Ascending aorta (tissue), 2 donors: ENCODE measurements around the gene LRTM2. TPM values are rescaled to one million over a fixed set of nuclear protein-coding genes. Genes with fewer than 3 reads are reported as not detected.

Experiments
- DNase-seq, 2 donors: peaks; one replicate each; pipeline ENCODE4 v3.0.0-alpha.2; 2019; ENCODE audit warnings: low spot score in 2 of 2
- H3K27ac ChIP-seq, 2 donors: fragments of 200-600 bp; sonication (generic); one replicate each; pipeline ENCODE4 v1.5.1; 2016 to 2017; ENCODE audit warnings: mild to moderate bottlenecking in 1 of 2
- H3K27me3 ChIP-seq: fragments of 200-600 bp; sonication (generic); one replicate; pipeline ENCODE4 v1.5.1; 2017
- H3K36me3 ChIP-seq, 2 donors: fragments of 200-600 bp; sonication (generic); one replicate each; pipeline ENCODE4 v1.5.1; 2016
- H3K4me1 ChIP-seq, 2 donors: fragments of 200-600 bp; sonication (generic); one replicate each; pipeline ENCODE4 v1.5.1; 2016 to 2017; ENCODE audit warnings: mild to moderate bottlenecking in 1 of 2
- H3K4me3 ChIP-seq, 2 donors: fragments of 200-600 bp; sonication (generic); one replicate each; pipeline ENCODE4 v1.5.1; 2016 to 2017; ENCODE audit warnings: mild to moderate bottlenecking in 1 of 2
- H3K9me3 ChIP-seq, 2 donors: fragments of 200-600 bp; sonication (generic); one replicate each; pipeline ENCODE4 v1.5.1; 2016
- CTCF ChIP-seq, 3 experiments: fragments of 200-600 bp in 2 of 3; fragments of 450-650 bp in 1 of 3; sonication (generic) in 2 of 3; IDR thresholded peaks; one replicate each; pipeline ENCODE4 v1.5.1; 2016 to 2019; ENCODE audit warnings: antibody characterized with exemption in 3 of 3, mild to moderate bottlenecking in 1 of 3, moderate library complexity in 1 of 3
- intact Hi-C: fragments of 100-400 bp; cut with DNase I; formaldehyde crosslinking; loops from one replicate; pipeline ENCODE4 v1.15.1; 2023
- total RNA-seq: library from RNA; depleted of rRNA; stranded (reverse); fragments of >200 nt; gene quantifications from one replicate; pipeline ENCODE4 v1.1.0, GENCODE V29; 2016

LRTM2 gene
- total RNA-seq, 1 donor from 2014 or later = not detected

- no peaks in the 10 kb centered on the region for H3K4me1 ChIP-seq
- TF ChIP-seq CTCF (IDR thresholded peaks at IDR 0.05) = no peak
- peak overlapping the region; percentile 27 to 47 for H3K27ac ChIP-seq
- H3K4me3 ChIP-seq = no peak overlapping the region
- H3K27me3 ChIP-seq = no peaks in the 10 kb centered on the region
- no peaks in the 10 kb centered on the region for H3K36me3 ChIP-seq
- no peak for DNase-seq
- no peaks in the 10 kb centered on the region for H3K9me3 ChIP-seq
- intact Hi-C loops = no loop called here
Measured at GRCh38 chr12:1811281-1811947, 9.0 kb upstream of the LRTM2 start.

GRCh38 chr12:1811948-1812291 lies 8.4 kb upstream of the LRTM2 start:
- H3K9me3 ChIP-seq = no peaks in the 10 kb centered on the region
- H3K27me3 ChIP-seq = no peaks in the 10 kb centered on the region
- no peak for TF ChIP-seq CTCF (IDR thresholded peaks at IDR 0.05)
- DNase-seq = no peak
- intact Hi-C loops = no loop called here
- H3K27ac ChIP-seq = peak overlapping the region; percentile 40 to 47
- H3K4me1 ChIP-seq = no peaks in the 10 kb centered on the region
- no peaks in the 10 kb centered on the region for H3K36me3 ChIP-seq
- H3K4me3 ChIP-seq = no peak overlapping the region

GRCh38 chr12:1812650-1813302 lies 7.6 kb upstream of the LRTM2 start:
- peak overlapping the region; percentile 40 to 47 for H3K27ac ChIP-seq
- intact Hi-C loops = no loop called here
- no peaks in the 10 kb centered on the region for H3K4me1 ChIP-seq
- H3K9me3 ChIP-seq = no peaks in the 10 kb centered on the region
- H3K36me3 ChIP-seq = no peaks in the 10 kb centered on the region
- H3K27me3 ChIP-seq = no peaks in the 10 kb centered on the region
- TF ChIP-seq CTCF (IDR thresholded peaks at IDR 0.05) = no peak
- no peak for DNase-seq
- no peak overlapping the region for H3K4me3 ChIP-seq

GRCh38 chr12:1814266-1814665 lies 6.1 kb upstream of the LRTM2 start:
- DNase-seq = no peak
- no peak for TF ChIP-seq CTCF (IDR thresholded peaks at IDR 0.05)
- Histone ChIP-seq H3K4me3 (no peak overlapping the region), H3K27ac (no peak overlapping the region), H3K9me3 (no peaks in the 10 kb centered on the region), H3K36me3 (no peaks in the 10 kb centered on the region), H3K27me3 (no peaks in the 10 kb centered on the region), H3K4me1 (no peaks in the 10 kb centered on the region)
- intact Hi-C loops = no loop called here

GRCh38 chr12:1815108-1815507 lies 5.3 kb upstream of the LRTM2 start:
- no peak for TF ChIP-seq CTCF (IDR thresholded peaks at IDR 0.05)
- no peak overlapping the region for H3K27ac ChIP-seq
- H3K27me3 ChIP-seq = no peaks in the 10 kb centered on the region
- no peaks in the 10 kb centered on the region for H3K36me3 ChIP-seq
- DNase-seq = no peak
- no peak overlapping the region for H3K4me3 ChIP-seq
- H3K4me1 ChIP-seq = no peaks in the 10 kb centered on the region
- H3K9me3 ChIP-seq = no peaks in the 10 kb centered on the region
- intact Hi-C loops = no loop called here
